ENCODE data around the gene LAMA2.

GRCh38 chr6:129069006-129069405 is 186.1 kb downstream of the LAMA2 start:
- TF ChIP-seq USF1 (IDR thresholded peaks at IDR 0.05) (no peak), RAD21 (IDR thresholded peaks at IDR 0.05; ENCODE audit: low read depth) (no peak), YY1 (IDR thresholded peaks at IDR 0.05; ENCODE audit: low read depth) (no peak), EP300 (IDR thresholded peaks at IDR 0.05; ENCODE audit: borderline replicate concordance) (no peak)
